NCI-H128 (cell line): ENCODE measurements around the gene CD180.

Experiments
- DNase-seq: peaks from one replicate; lab custom pipeline; 2025; ENCODE audit not compliant: unreplicated experiment; lab: John Stamatoyannopoulos, UW

Gene CD180

GRCh38 chr5:67163231-67163756 is 33.3 kb downstream of the CD180 start:
- DNase-seq: no peak

GRCh38 chr5:67161767-67162166 is 34.8 kb downstream of the CD180 start:
- DNase-seq: no peak

GRCh38 chr5:67160985-67161384 is 35.6 kb downstream of the CD180 start:
- no peak for DNase-seq

GRCh38 chr5:67160272-67160671 is 36.3 kb downstream of the CD180 start:
- no peak for DNase-seq

- DNase-seq: no peak
Observed at GRCh38 chr5:67156976-67157583, 39.5 kb downstream of the CD180 start.

- no peak for DNase-seq
Observed at GRCh38 chr5:67154556-67155206, 41.9 kb downstream of the CD180 start.

GRCh38 chr5:67153292-67153691 is 43.3 kb downstream of the CD180 start:
- no peak for DNase-seq

GRCh38 chr5:67152400-67152799 is 44.2 kb downstream of the CD180 start:
- no peak for DNase-seq

- no peak for DNase-seq
Observed at GRCh38 chr5:67149951-67150523, 46.6 kb downstream of the CD180 start.

- no peak for DNase-seq
Observed at GRCh38 chr5:67149057-67149950, 47.3 kb downstream of the CD180 start.

- DNase-seq: no peak
Observed at GRCh38 chr5:67147760-67148159, 48.8 kb downstream of the CD180 start.

GRCh38 chr5:67146981-67147380 is 49.6 kb downstream of the CD180 start:
- no peak for DNase-seq

GRCh38 chr5:67146574-67146973 is 50.0 kb downstream of the CD180 start:
- no peak for DNase-seq

- DNase-seq: no peak
Observed at GRCh38 chr5:67144183-67144639, 52.4 kb downstream of the CD180 start.

- no peak for DNase-seq
Observed at GRCh38 chr5:67143549-67143948, 53.0 kb downstream of the CD180 start.

GRCh38 chr5:67142816-67143215 is 53.8 kb downstream of the CD180 start:
- DNase-seq: no peak

GRCh38 chr5:67141644-67142043 is 55.0 kb downstream of the CD180 start:
- DNase-seq: no peak

- no peak for DNase-seq
Observed at GRCh38 chr5:67140413-67140812, 56.2 kb downstream of the CD180 start.

- no peak for DNase-seq
Observed at GRCh38 chr5:67139030-67139429, 57.6 kb downstream of the CD180 start.

- DNase-seq: no peak
Observed at GRCh38 chr5:67135381-67135984, 61.1 kb downstream of the CD180 start.

- peak; percentile 11 for DNase-seq
Observed at GRCh38 chr5:67133776-67134175, 62.8 kb downstream of the CD180 start.
